ENCODE data around the gene TTI1. TPM values are rescaled to one million over a fixed set of nuclear protein-coding genes. Genes with fewer than 3 reads are reported as not detected.

TTI1 gene
- total and polyA plus RNA-seq, 3 donors from 2014 or later: 24.1 to 30.5 (median 26.0) TPM

GRCh38 chr20:38049800-38050199 is 16.5 kb upstream of the TTI1 start:
- peaks cover 5% of the 10 kb centered on the region for H3K4me1 ChIP-seq
- TF ChIP-seq CTCF (IDR thresholded peaks at IDR 0.05): no peak
- no peak for TF ChIP-seq POLR2A (IDR thresholded peaks at IDR 0.05)
- H3K9me3 ChIP-seq: no peaks in the 10 kb centered on the region
- no peaks in the 10 kb centered on the region for H3K36me3 ChIP-seq (ENCODE audit: low read depth, missing control alignments)
- no peak overlapping the region for H3K27ac ChIP-seq
- intact Hi-C loops (cut with DNase I; ENCODE audit: low total_unique reads): no loop called here
- DNase-seq: no peak
- H3K27me3 ChIP-seq: no peaks in the 10 kb centered on the region
- H3K4me3 ChIP-seq: no peak overlapping the region
- WGBS, 2 donors: 77 to 80% methylated on average over 3 of the region's 3 CpGs

- intact Hi-C loops (cut with DNase I; ENCODE audit: low total_unique reads): no loop called here
- no peaks in the 10 kb centered on the region for H3K36me3 ChIP-seq (ENCODE audit: low read depth, missing control alignments)
- H3K4me3 ChIP-seq: no peak overlapping the region
- H3K27ac ChIP-seq: no peak overlapping the region
- no peaks in the 10 kb centered on the region for H3K9me3 ChIP-seq
- H3K4me1 ChIP-seq: no peaks in the 10 kb centered on the region
- 56 to 66% methylated on average over 4 of the region's 4 CpGs for WGBS, 2 donors
- no peak for DNase-seq
- no peaks in the 10 kb centered on the region for H3K27me3 ChIP-seq
- TF ChIP-seq CTCF (IDR thresholded peaks at IDR 0.05) (no peak), POLR2A (IDR thresholded peaks at IDR 0.05) (no peak)
Observed at GRCh38 chr20:38046572-38046971, 13.3 kb upstream of the TTI1 start.

- Histone ChIP-seq H3K9me3 (no peaks in the 10 kb centered on the region), H3K27me3 (no peaks in the 10 kb centered on the region), H3K4me1 (no peaks in the 10 kb centered on the region), H3K4me3 (no peak overlapping the region), H3K27ac (no peak overlapping the region), H3K36me3 (ENCODE audit: low read depth, missing control alignments) (no peaks in the 10 kb centered on the region)
- TF ChIP-seq POLR2A (IDR thresholded peaks at IDR 0.05) (no peak), CTCF (IDR thresholded peaks at IDR 0.05) (no peak)
- DNase-seq: no peak
- intact Hi-C loops (cut with DNase I; ENCODE audit: low total_unique reads): no loop called here
- 79 to 93% methylated on average over 3 of the region's 3 CpGs for whole genome bisulfite sequencing, 2 donors
Observed at GRCh38 chr20:38044685-38045084, 11.4 kb upstream of the TTI1 start.

GRCh38 chr20:38043512-38044300 is 10.4 kb upstream of the TTI1 start:
- Histone ChIP-seq H3K9me3 (no peaks in the 10 kb centered on the region), H3K4me1 (no peaks in the 10 kb centered on the region), H3K27me3 (no peaks in the 10 kb centered on the region), H3K36me3 (ENCODE audit: low read depth, missing control alignments) (no peaks in the 10 kb centered on the region), H3K4me3 (no peak overlapping the region), H3K27ac (no peak overlapping the region)
- DNase-seq: no peak
- TF ChIP-seq CTCF (IDR thresholded peaks at IDR 0.05): no peak
- no peak for TF ChIP-seq POLR2A (IDR thresholded peaks at IDR 0.05)
- 79% methylated on average over 10 of the region's 10 CpGs for WGBS, 2 donors
- intact Hi-C loops (cut with DNase I; ENCODE audit: low total_unique reads): no loop called here

- no peaks in the 10 kb centered on the region for H3K36me3 ChIP-seq (ENCODE audit: low read depth, missing control alignments)
- intact Hi-C loops (cut with DNase I; ENCODE audit: low total_unique reads): no loop called here
- 58 to 96% methylated on average over 1 of the region's 1 CpG for WGBS, 2 donors
Observed at GRCh38 chr20:38040276-38040675, 7.0 kb upstream of the TTI1 start.

More at GRCh38 chr20:38040276-38040675, 7.0 kb upstream of the TTI1 start:
- Histone ChIP-seq H3K4me1 (peaks cover 3% of the 10 kb centered on the region), H3K4me3 (no peak overlapping the region), H3K9me3 (no peaks in the 10 kb centered on the region), H3K27ac (no peak overlapping the region), H3K27me3 (no peaks in the 10 kb centered on the region)
- DNase-seq: no peak
- TF ChIP-seq CTCF (IDR thresholded peaks at IDR 0.05): no peak
- no peak for TF ChIP-seq POLR2A (IDR thresholded peaks at IDR 0.05)
